Astrocyte of the spinal cord (primary cell): ENCODE data around the gene RBM6.
"Not testable (repeated sequence)": the region's sequence is repeated elsewhere in the genome, so short reads cannot be mapped to it uniquely, and the experiment has no call there.

Source experiments
- DNase-seq: peaks from one replicate; pipeline ENCODE4 v3.0.0; 2011; ENCODE audit warnings: low read depth, low spot score
- H3K4me3 ChIP-seq: 2 replicates; pipeline ENCODE4 v1.5.1; 2011; ENCODE audit warnings: low read depth, mild to moderate bottlenecking, low read length, moderate library complexity
- CTCF ChIP-seq: IDR thresholded peaks from 2 replicates; pipeline ENCODE4 v1.5.1; 2012; ENCODE audit warnings: low read depth, mild to moderate bottlenecking, low read length, inconsistent platforms
- in situ Hi-C: cut with HindIII; loops from 2 replicates; pipeline ENCODE4 v1.10.0; 2017; ENCODE audit warnings: low sequenced_read_pairs

Gene RBM6

GRCh38 chr3:49916686-49917085 lies 23.3 kb upstream of the RBM6 start:
- no peak for TF ChIP-seq CTCF
- DNase-seq, result no peak

GRCh38 chr3:49917806-49918590 lies 22.0 kb upstream of the RBM6 start:
- H3K4me3 ChIP-seq, in situ Hi-C loops, DNase-seq: not testable (repeated sequence)

More at GRCh38 chr3:49916686-49917085, 23.3 kb upstream of the RBM6 start:
- no peak overlapping the region for H3K4me3 ChIP-seq
- in situ Hi-C loops, result no loop called here

- DNase-seq, result peak; percentile 81
- H3K4me3 ChIP-seq, result no peak overlapping the region
- TF ChIP-seq CTCF, result no peak
- in situ Hi-C loops, result no loop called here
These were observed 15.3 kb upstream of the RBM6 start for GRCh38 chr3:49924683-49925082.

GRCh38 chr3:49925485-49925884 lies 14.5 kb upstream of the RBM6 start:
- H3K4me3 ChIP-seq, result no peak overlapping the region
- no peak for TF ChIP-seq CTCF
- DNase-seq, result no peak
- in situ Hi-C loops, result no loop called here

GRCh38 chr3:49926117-49926728 lies 13.7 kb upstream of the RBM6 start:
- no peak for TF ChIP-seq CTCF
- H3K4me3 ChIP-seq, result no peak overlapping the region
- in situ Hi-C loops, result no loop called here
- no peak for DNase-seq

- no peak for TF ChIP-seq CTCF
- H3K4me3 ChIP-seq, result no peak overlapping the region
- in situ Hi-C loops, result no loop called here
- DNase-seq, result no peak
These were observed 12.2 kb upstream of the RBM6 start for GRCh38 chr3:49927798-49928197.

- H3K4me3 ChIP-seq, result no peak overlapping the region
- in situ Hi-C loops, result no loop called here
- DNase-seq, result no peak
These were observed 11.4 kb upstream of the RBM6 start for GRCh38 chr3:49928481-49929017.

More at GRCh38 chr3:49928481-49929017, 11.4 kb upstream of the RBM6 start:
- no peak for TF ChIP-seq CTCF
